ENCODE measurements around the gene SREBF2. TPM values are rescaled to one million over a fixed set of nuclear protein-coding genes. Genes with fewer than 3 reads are reported as not detected.
"Not testable (repeated sequence)": the region's sequence is repeated elsewhere in the genome, so short reads cannot be mapped to it uniquely, and the experiment has no call there.

The SREBF2 gene
- total RNA-seq, 2 donors from 2014 or later = 127 to 131 TPM

DNA sequence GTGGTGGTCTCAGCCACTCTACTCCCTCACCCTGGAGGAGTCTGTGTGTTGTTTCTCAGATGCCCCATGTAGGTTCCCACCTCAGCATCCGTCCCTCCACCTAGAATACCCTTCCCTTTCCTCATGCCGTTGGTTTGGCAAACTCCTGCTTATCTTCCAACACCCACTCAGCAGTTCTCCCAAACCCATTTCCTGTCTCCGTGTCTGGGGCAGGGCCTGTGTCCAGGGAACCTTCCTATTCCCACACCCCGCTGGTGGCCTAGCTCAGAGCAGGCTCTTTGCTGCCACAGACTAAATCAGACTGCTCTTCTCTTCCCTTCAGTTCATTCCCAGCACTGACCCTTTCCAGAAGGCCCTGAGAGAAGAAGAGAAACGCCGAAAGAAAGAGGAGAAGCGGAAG, 7.5 kb upstream of the SREBF2 start:
- DNase-seq = no peak
- Mint-ChIP-seq H3K4me1 (ENCODE audit: low read depth) (peaks cover 58% of the 10 kb centered on the region), H3K4me3 (no peak overlapping the region), H3K27me3 (ENCODE audit: low read depth) (no peaks in the 10 kb centered on the region), H3K27ac (peak overlapping the region; percentile 65), H3K9me3 (no peaks in the 10 kb centered on the region), H3K36me3 (ENCODE audit: insufficient read depth in 2 of 2) (peaks cover 5 to 18% of the 10 kb centered on the region in 2 donors)
- ATAC-seq (replicated peaks in 1 of 2) = no peak

DNA sequence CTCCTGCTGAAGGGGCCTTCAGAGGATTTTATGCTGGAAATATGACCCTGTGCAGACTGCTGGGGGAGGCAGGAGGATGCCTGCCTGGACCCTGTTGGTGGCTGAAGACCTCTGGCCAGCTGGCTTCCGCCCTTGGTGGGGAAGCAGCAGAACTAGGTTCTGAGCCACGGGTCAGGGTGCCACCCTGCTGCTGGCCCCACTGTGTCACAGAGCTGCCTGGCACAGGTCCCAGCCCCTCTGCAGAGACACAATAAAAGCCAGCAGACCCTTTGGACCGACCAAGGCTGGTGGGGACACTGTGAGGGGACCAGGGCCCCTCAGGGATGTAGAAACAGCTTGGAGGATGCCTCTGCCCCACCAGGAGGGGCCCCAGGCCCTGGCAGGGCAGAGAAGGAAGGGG, 6.9 kb upstream of the SREBF2 start:
- H3K4me3 Mint-ChIP-seq = no peak overlapping the region
- H3K27ac Mint-ChIP-seq = no peak overlapping the region
- no peaks in the 10 kb centered on the region for H3K27me3 Mint-ChIP-seq (ENCODE audit: low read depth)
- peaks cover 5 to 18% of the 10 kb centered on the region in 2 donors for H3K36me3 Mint-ChIP-seq (ENCODE audit: insufficient read depth in 2 of 2)
- DNase-seq = no peak
- ATAC-seq (replicated peaks in 1 of 2) = no peak
- H3K4me1 Mint-ChIP-seq (ENCODE audit: low read depth) = peaks cover 59% of the 10 kb centered on the region
- H3K9me3 Mint-ChIP-seq = no peaks in the 10 kb centered on the region

DNA sequence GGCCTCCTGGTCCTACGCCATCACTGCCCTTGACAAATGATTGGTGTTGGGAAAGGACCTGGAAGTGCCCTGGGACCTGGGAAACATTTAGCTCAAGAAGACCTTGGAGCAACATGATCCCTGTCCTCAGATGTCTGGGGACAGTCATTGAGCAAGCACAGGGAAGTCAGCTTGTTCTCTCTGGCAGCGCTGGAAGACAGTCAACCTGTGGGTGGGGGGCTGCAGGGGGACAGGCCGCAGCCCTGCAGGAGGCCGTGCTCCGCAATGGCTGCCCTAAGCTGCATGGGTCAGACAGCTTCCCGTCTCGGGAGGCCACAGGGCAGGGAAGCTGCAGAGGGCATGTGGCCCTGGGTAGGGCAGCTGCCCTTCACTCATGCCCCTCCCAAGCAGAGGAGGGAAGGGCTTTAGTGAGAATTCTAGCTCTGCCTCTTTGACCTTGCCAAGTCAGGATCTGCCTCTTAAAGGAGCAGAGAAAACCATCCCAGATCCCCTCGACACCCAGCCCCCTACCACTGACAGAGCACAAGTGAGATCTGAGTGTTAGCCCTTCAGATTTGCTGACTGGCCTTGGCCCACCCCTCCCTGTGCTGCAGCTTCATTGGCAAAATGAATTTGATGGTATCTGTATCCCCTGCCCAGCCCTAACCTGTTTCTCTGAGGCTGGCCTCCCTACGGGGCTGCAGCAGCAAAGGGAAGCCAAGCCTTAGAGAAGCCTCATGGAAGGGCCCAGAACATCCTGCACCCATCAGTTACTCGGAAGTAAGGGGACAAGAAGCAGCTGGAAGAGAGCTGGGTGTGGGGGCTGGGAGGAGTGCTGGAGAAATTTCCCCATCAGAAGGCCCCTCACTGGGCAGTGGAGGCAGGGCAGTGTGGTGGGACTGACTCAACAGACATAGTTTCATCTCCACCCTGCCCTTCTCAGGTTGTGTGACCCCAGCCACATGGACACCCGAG, 6.2 kb upstream of the SREBF2 start:
- peaks cover 5 to 20% of the 10 kb centered on the region in 2 donors for H3K36me3 Mint-ChIP-seq (ENCODE audit: insufficient read depth in 2 of 2)
- no peaks in the 10 kb centered on the region for H3K9me3 Mint-ChIP-seq
- no peak overlapping the region for H3K27ac Mint-ChIP-seq
- no peak overlapping the region for H3K4me3 Mint-ChIP-seq
- no peak for ATAC-seq (replicated peaks in 1 of 2)
- peaks cover 62% of the 10 kb centered on the region for H3K4me1 Mint-ChIP-seq (ENCODE audit: low read depth)
- DNase-seq = no peak
- no peaks in the 10 kb centered on the region for H3K27me3 Mint-ChIP-seq (ENCODE audit: low read depth)

DNA sequence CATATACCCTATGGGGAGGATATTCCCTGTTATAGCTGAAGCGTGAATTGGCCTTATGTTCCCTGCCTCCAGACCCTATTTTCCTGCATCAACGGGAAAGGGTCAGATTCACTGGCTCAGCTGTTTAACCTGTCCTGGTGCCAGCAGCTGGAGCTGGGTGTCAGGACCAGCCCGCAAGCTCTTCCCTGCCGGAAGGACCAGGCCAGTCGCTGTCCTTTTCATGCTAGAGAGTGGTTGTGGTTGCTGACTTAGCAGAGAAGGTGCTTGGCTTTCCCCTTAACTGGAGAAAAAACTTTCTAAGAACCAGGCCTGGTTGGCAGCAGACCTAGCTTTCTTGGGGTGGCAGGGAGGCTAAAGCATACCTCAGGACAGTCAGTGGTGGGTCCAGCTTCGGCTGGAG, 5.2 kb upstream of the SREBF2 start:
- DNase-seq = no peak
- H3K27ac Mint-ChIP-seq = no peak overlapping the region
- no peak for ATAC-seq (replicated peaks in 1 of 2)
- H3K27me3 Mint-ChIP-seq (ENCODE audit: low read depth) = no peaks in the 10 kb centered on the region
- no peaks in the 10 kb centered on the region for H3K9me3 Mint-ChIP-seq
- peaks cover 60% of the 10 kb centered on the region for H3K4me1 Mint-ChIP-seq (ENCODE audit: low read depth)
- H3K4me3 Mint-ChIP-seq = no peak overlapping the region
- peaks cover 5 to 17% of the 10 kb centered on the region in 2 donors for H3K36me3 Mint-ChIP-seq (ENCODE audit: insufficient read depth in 2 of 2)

DNA sequence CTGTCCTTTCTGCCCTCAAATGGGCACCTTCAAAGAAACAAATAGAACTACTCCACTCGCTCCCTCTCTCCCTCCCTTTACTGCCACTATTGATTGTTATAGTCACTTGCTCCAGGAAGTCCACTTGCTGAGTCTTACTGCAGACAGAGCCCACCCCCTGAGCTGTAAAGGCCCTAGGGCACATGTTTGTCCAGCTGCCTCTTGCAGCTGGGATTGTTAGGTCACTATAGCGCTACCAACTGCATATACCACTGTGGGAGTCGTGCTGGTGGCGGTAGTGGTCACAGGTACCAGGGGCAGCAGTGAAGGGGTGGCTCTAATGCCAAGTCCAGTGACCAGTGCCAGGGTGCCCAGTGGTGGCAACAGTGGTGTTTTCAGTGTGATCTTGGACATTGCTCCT, 4.4 kb upstream of the SREBF2 start:
- H3K27me3 Mint-ChIP-seq (ENCODE audit: low read depth) = no peaks in the 10 kb centered on the region
- no peaks in the 10 kb centered on the region for H3K9me3 Mint-ChIP-seq
- ATAC-seq (replicated peaks in 1 of 2) (no peak), DNase-seq (no peak)
- H3K36me3 Mint-ChIP-seq (ENCODE audit: insufficient read depth in 2 of 2) = peaks cover 3 to 14% of the 10 kb centered on the region in 2 donors
- no peak overlapping the region for H3K27ac Mint-ChIP-seq
- H3K4me1 Mint-ChIP-seq (ENCODE audit: low read depth) = peaks cover 52% of the 10 kb centered on the region
- no peak overlapping the region for H3K4me3 Mint-ChIP-seq

DNA sequence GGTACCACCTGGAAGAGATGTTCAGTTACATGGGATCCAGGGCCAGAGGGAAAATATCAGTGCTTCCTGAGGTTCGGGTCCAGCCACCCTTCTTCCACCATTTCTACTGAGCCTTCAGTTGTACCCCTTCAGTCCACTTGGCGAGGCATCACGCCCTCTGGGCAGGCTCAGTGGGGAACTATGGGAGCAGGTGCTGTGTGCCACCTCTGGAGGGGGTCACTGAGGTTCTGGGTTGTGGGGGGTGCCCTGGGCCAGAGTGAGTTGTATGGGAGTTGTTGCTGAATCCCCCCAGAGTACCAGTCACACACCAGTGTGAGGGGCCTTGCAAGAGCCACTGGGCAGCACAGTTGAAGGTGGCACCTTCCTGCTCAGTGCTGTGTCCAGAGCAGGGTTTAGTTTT, 2.7 kb upstream of the SREBF2 start:
- Mint-ChIP-seq H3K4me3 (peak overlapping the region in 1 of 2 donors; percentile 11), H3K4me1 (ENCODE audit: low read depth) (peaks cover 44% of the 10 kb centered on the region), H3K36me3 (ENCODE audit: insufficient read depth in 2 of 2) (peaks cover 2 to 9% of the 10 kb centered on the region in 2 donors), H3K27ac (no peak overlapping the region), H3K9me3 (no peaks in the 10 kb centered on the region), H3K27me3 (ENCODE audit: low read depth) (no peaks in the 10 kb centered on the region)
- no peak for ATAC-seq (replicated peaks in 1 of 2)
- DNase-seq = no peak

DNA sequence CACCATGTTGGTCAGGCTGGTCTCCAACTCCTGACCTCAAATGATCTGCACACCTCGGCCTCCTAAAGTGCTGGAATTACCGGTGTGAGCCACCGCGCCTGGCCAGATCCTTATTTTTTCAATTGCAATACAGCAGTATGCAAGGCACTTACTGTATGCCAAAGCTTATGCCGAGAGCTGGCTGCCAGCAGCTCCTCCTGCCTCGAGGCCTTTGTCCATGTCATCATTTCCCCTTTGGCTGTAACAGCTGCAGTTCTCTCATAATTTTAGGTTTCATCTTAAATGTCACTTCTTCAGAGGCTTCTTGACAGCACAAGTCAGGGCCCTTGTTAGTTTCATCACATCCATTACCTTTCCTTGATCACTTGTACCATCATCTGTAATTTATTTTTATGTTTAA, 1.5 kb upstream of the SREBF2 start:
- peak overlapping the region; percentile 90 for H3K27ac Mint-ChIP-seq
- H3K36me3 Mint-ChIP-seq (ENCODE audit: insufficient read depth in 2 of 2) = peaks cover 6 to 11% of the 10 kb centered on the region in 2 donors
- peaks cover 53% of the 10 kb centered on the region for H3K4me1 Mint-ChIP-seq (ENCODE audit: low read depth)
- no peaks in the 10 kb centered on the region for H3K9me3 Mint-ChIP-seq
- no peaks in the 10 kb centered on the region for H3K27me3 Mint-ChIP-seq (ENCODE audit: low read depth)
- DNase-seq (no peak), ATAC-seq (replicated peaks in 1 of 2) (no peak)
- peak overlapping the region; percentile 90 to 96 for H3K4me3 Mint-ChIP-seq

DNA sequence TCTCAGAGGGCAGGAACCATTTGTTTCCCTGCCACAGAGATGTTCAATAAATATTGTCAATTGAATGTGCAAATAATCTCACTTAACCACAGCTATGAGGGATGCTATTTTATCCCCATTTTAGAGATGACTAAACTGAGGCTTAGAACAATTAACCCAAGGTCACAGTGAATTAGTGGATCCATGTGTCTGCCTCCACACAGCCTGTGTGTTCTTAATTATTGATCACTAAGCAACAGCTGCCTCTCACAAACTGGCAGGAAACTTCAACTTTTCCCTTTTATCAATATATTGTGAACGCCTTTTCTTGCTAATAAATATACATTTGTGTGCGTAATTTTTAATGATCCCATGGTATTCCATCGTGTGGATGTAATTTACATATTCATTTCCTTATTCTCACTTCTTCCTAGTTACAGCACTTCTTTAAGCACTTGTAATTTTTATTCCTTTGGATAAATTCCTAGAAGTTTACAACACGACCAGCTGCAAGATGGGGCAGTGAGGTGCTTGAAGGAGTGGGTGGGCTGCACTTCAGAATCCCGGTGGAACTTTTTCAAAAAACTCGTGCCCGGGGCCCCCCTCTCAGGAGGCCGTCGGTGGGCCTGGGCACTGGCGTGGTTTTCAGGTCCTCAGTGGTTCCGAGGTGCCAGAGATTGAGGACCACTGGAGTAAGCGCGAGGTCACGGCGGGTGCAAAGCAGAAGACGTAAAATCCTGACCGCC, 915 bp upstream of the SREBF2 start:
- H3K36me3 Mint-ChIP-seq (ENCODE audit: insufficient read depth in 2 of 2) = peaks cover 12 to 17% of the 10 kb centered on the region in 2 donors
- no peaks in the 10 kb centered on the region for H3K27me3 Mint-ChIP-seq (ENCODE audit: low read depth)
- DNase-seq (no peak), ATAC-seq (replicated peaks in 1 of 2) (no peak)
- H3K27ac Mint-ChIP-seq = peak overlapping the region; percentile 90
- no peaks in the 10 kb centered on the region for H3K9me3 Mint-ChIP-seq
- peak overlapping the region; percentile 90 to 96 for H3K4me3 Mint-ChIP-seq
- peaks cover 55% of the 10 kb centered on the region for H3K4me1 Mint-ChIP-seq (ENCODE audit: low read depth)

DNA sequence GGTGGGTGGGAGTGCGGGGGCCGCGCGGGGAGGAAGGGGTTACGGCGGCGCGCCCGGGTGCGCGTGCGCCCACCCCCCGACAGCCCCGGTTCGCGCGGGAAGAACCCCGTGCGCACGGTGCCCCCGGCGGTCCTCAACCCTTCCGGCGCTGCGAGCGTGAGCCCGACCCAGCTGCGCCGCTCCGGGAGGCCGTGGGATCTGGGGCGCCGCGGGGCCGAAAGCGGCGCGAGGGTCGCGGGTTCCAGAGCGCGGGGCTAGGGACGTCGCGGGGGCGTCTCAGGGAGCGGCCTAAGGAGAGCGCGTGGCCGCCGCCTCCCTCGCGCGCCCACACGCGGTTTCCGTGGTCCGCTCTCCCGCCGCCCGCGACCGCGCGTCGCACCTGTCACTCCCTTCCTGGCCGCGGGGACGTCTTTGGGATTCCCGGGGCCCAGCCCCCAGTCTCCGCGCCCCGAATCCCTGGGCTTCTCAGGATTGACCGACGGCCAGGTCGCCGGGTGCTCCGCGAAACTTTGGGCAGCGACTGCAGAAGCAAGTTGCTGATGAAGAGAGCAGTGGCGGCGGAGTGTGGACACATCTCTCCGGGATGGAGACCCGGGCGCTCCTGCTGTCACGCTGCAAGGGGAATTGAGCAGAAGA, 582 bp downstream of the SREBF2 start:
- Mint-ChIP-seq H3K4me1 (ENCODE audit: low read depth) (peaks cover 53% of the 10 kb centered on the region), H3K4me3 (peak overlapping the region; percentile 96 to 98), H3K27ac (peak overlapping the region; percentile 84), H3K36me3 (ENCODE audit: insufficient read depth in 2 of 2) (peaks cover 14 to 22% of the 10 kb centered on the region in 2 donors), H3K9me3 (no peaks in the 10 kb centered on the region), H3K27me3 (ENCODE audit: low read depth) (no peaks in the 10 kb centered on the region)
- DNase-seq (peak; percentile 59 to 72), ATAC-seq (replicated peaks in 1 of 2) (peak; percentile 20)

DNA sequence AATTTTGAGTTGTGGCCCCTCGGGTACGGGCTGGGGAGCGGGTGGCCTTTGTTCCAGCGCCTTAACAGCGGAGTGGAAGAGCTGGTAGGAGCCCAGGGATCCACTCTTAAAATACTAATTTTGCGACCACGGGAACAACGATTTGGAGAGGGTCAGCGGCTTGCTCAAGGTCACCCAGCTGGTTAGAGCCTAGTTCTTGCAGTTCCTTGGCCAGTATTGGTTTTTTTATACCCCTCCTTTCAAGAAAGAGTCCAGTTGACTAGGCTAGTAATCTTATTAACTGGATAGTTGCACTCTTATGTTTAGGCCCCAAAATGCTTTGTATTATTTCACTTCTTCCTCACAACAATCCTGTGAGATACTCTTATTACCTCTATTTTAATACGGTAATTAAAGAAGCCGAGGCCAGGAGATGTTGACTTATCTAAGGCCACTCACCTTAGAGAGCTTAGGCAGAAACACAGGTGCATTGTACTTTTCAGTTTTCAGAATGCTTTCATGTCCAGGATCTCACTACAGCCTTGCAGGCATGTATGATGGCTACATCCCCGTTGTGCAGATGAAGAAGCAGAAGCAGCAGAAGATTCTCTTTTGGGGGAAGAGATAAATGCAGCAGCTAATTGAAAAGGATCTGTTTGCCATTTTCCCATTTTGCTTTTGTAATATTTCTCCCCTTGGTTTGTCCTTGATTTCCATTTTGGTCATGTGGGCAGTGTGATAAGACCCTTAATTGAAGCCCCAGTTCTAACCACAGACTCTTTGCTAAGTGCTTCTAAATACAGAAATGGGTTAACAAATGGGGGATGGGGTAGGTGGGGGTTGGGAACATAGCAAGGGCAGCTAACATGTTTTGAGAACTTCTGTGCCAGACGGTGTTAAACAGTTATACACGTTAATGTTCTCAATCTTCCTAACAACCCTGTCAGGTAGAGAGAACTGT, 1.4 kb downstream of the SREBF2 start:
- H3K27me3 Mint-ChIP-seq (ENCODE audit: low read depth) = no peaks in the 10 kb centered on the region
- peaks cover 59% of the 10 kb centered on the region for H3K4me1 Mint-ChIP-seq (ENCODE audit: low read depth)
- peaks cover 16 to 24% of the 10 kb centered on the region in 2 donors for H3K36me3 Mint-ChIP-seq (ENCODE audit: insufficient read depth in 2 of 2)
- DNase-seq (no peak), ATAC-seq (replicated peaks in 1 of 2) (no peak)
- no peaks in the 10 kb centered on the region for H3K9me3 Mint-ChIP-seq
- H3K4me3 Mint-ChIP-seq = peak overlapping the region; percentile 92 to 98
- H3K27ac Mint-ChIP-seq = peak overlapping the region; percentile 84

DNA sequence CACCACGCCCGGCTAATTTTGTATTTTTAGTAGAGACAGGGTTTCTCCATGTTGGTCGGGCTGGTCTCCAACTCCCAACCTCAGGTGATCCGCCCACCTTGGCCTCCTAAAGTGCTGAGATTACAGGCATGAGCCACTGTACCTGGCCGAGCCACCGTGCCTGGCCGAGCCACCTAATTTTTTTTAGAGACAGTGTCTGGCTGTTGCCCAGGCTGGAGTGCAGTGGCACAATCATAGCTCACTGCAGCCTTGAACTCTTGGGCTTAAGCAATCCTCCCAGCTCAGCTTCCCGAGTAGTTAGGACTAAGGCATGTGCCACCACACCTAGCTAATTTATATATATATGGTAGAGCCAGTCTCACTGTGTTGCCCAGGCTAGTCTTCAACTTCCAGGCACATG, 2.6 kb downstream of the SREBF2 start:
- Mint-ChIP-seq H3K4me1 (ENCODE audit: low read depth) (peaks cover 70% of the 10 kb centered on the region), H3K4me3 (peak overlapping the region; percentile 8 to 33)
- ATAC-seq (replicated peaks in 1 of 2) = not testable (repeated sequence)

DNA sequence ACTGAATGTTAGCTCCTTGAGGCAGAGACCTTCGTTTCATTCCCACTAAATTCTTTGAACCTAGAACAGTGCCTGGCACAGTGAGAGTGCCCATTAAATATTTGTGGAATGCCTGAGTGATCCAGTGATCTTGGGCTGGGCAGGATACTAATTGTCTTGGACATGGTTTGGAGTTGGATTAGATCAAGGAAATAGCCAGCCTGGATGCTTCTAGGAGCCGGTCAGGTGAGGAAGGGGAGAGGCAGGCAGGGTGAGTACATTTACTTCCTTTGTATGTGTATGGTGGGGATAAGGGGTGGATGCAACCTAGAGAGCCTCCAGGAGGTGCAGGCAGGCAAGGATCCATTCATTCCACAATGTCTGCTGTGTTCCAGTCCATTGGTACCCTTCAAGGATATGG, 3.6 kb downstream of the SREBF2 start:
- H3K27ac Mint-ChIP-seq = peak overlapping the region; percentile 27

More for the DNA sequence above, 2.6 kb downstream of the SREBF2 start:
- peaks cover 19 to 27% of the 10 kb centered on the region in 2 donors for H3K36me3 Mint-ChIP-seq (ENCODE audit: insufficient read depth in 2 of 2)
- H3K27ac Mint-ChIP-seq; H3K27me3 Mint-ChIP-seq (ENCODE audit: low read depth); DNase-seq; H3K9me3 Mint-ChIP-seq: not testable (repeated sequence)

More for the DNA sequence above, 3.6 kb downstream of the SREBF2 start:
- no peak for DNase-seq
- H3K27me3 Mint-ChIP-seq (ENCODE audit: low read depth) = no peaks in the 10 kb centered on the region
- peaks cover 19 to 26% of the 10 kb centered on the region in 2 donors for H3K36me3 Mint-ChIP-seq (ENCODE audit: insufficient read depth in 2 of 2)
- H3K4me3 Mint-ChIP-seq = peak overlapping the region in 1 of 2 donors; percentile 5
- no peaks in the 10 kb centered on the region for H3K9me3 Mint-ChIP-seq
- peaks cover 74% of the 10 kb centered on the region for H3K4me1 Mint-ChIP-seq (ENCODE audit: low read depth)
- ATAC-seq (replicated peaks in 1 of 2) = no peak
